ENCODE data around the gene POLR1A.

POLR1A gene

DNA sequence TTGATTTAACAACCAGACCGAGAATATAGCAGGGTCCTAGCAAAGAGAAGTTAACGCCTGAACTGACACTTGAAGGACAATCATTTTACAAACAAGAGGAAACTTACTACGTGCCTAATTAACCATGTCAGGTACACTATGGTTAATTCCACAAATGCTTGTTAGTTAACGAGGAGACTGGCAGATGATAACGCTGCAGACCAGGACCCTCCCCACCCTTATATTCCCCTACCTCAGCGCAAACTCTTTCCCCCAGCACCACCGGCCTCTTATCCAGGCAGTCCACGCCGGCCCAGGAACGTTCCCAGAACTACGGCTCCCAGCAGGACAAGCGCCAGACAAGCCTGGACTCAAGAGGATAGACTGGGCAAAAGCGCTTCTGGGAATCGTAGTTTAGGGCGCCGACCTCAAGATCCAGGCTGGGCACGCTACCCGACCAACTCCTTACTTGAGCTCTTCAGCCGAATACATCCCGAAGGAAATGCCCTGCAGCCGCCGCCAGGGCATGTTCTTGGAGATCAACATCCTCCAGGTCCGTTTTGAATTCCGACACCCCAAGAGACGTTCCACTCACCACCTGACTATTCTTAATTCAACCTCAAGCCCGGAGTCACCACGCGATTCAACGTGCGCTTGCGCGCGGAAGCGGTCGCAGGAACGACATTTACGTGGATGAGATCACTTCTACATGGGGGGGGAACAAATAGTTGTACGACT is at the start of gene POLR1A:
Gene POLR1A, minus strand, starts transcription at position 635 of the 717 bp plus-strand sequence. Its CDS starts 110 bp downstream, at position 525.
- DNase-seq (ENCODE audit: low read depth), result peak; percentile 81

DNA sequence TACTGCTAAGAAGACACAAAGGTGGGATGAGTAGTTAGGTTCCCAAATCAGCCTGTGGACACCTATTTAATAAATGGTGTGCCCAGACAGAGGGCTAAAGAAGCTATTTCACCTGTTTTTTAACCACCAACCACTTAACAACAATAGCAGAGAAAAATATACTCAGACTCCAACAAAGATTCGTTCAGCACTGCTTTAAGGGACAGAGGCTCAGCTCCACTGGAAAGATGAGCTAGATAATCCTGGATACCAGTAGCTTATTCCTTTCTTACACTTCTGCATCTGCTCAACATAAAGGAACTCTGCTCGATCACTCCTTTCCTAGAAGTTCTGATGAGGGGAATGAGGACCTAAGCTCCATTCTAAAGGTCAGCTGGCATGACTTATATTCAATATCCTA is 44.8 kb upstream of the POLR1A start:
- DNase-seq (ENCODE audit: low read depth), result no peak

DNA sequence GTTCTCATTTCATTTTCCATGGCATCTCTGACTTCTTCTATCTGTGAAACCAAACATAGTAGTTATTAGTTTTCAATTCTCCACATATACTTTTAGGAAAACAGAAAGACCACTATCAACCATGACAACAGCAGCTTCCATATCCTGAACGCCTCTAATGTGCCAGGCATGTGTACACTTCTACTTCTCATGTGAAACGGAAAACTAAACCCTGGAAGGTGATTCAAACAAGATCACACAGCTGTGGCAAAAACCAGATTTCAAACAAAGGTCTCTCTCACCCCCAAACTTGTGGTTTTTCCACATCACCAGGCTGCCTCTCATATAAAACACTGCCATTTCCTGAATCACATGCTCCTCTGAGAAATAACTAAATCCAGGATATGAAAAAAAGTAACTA is 42.1 kb upstream of the POLR1A start:
- DNase-seq (ENCODE audit: low read depth), result no peak

DNA sequence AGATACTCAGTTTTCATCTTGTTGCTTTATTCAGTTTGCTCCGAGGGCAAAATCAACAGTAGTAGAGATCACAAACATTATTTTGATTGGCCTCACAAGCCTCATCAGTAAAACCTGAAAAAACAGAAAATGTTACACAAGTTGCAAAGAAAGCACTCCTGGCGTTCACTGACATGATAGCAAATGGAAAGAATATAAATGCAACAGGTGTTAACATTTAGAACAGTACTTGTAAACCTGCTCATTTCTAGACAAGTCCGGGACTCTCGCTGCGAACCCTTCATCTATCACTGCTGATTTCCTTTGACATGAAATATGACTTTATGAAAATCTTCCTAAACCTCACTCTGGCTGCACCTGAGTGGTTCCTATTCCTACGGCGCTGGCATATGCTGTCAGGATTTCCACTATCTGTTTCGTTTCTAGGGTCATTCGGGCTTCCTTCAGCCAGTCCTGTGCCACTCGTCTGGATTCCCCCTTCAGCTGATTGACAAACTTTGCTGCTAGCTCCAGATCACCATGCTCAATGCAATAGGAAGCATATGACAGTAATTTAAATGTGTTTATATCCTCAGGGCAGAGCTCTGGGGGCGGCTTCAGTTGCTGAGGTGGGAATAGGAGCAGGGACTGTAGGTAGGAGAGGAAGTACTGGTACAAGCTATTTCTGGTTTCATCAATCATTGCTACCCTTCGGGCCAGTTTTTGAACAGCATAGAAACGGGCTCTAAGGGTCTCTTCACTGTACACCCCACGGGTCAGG is 38.4 kb upstream of the POLR1A start:
- DNase-seq (ENCODE audit: low read depth), result no peak

- DNase-seq (ENCODE audit: low read depth), result no peak
These were observed 37.6 kb upstream of the POLR1A start for GRCh38 chr2:86143307-86143706.

- DNase-seq (ENCODE audit: low read depth), result no peak
These were observed 37.0 kb upstream of the POLR1A start for GRCh38 chr2:86142436-86143257.

DNA sequence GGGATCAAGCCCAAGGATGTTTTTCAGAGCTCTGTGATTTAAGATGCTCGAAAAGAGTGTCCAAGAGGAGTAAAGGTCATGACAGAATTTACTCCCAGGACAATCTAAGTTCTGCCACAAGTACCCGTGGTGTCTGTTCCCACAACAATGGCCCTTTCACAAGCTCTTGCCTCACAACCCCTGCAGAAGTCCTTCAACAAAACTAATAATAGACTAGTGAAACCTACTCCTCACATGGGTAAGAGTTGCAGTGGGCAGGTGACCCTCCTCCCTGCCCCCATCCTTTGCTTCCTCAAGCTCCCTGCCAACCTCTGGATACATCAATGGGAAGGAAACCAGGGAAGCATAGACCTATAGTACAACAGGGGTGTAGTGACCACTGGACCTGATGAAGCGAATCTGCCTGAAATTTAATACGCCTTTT is 35.3 kb upstream of the POLR1A start:
- no peak for DNase-seq (ENCODE audit: low read depth)

- DNase-seq (ENCODE audit: low read depth), result no peak
These were observed 34.3 kb upstream of the POLR1A start for GRCh38 chr2:86139981-86140380.

DNA sequence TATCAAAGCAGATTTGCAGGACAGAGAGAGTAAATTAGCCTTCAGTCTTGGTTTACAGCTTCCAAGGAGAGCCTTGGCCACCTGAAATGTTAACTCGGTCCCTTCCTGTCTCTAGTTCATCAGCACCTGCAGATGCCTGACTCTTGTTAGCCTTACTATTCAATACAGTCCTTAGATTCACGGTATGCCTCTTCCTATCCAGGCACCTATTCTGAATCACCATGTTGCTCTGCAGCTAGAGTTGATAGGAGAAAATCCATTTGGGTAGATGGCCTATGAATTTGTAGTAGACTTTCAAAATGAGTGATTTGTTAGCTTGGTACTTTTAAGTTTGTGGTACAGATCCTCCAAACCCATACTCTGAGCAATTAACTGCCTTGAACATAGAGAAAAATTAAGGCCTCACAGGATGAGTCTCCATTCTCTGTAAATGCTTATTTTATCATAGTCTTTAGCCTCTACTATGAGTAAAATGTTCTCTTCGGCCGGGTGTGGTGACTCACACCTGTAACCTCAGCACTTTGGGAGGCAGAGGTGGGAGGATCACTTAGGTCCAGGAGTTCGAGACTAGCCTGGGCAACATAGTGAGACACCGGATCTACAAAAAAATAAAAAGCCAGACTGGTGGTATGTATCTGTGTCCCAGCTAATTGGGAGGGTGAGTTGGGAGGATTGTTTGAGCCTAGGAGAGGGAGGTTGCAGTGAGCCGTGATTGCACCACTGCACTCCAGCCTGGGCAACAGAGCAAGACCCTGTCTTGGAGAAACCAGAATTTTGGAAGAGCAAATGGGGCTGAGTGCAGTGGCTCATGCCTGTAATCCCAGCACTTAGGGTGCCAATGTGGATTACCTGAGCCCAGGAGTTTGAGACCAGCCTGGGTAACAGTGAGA is 33.3 kb upstream of the POLR1A start:
- no peak for DNase-seq (ENCODE audit: low read depth)

DNA sequence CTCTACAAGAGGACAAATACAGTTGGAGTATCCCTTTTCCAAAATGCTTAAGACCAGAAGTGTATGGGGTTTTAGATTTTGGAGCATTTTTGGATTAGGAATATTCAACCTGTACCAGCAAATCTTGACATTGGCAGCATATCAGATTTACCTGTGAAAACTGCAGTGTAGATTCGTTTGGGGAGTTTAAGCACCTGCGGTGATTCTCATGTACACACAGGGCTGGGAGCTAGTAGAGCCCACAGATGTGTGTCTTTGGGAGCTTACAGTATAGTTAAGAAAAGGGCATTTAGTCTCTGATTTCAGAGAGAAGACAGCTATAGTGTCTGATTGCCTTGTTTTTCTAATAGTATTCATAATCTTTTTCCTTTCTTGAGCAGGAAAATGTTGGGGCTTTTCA is 30.5 kb upstream of the POLR1A start:
- DNase-seq (ENCODE audit: low read depth), result no peak

- DNase-seq (ENCODE audit: low read depth), result no peak
These were observed 30.0 kb upstream of the POLR1A start for GRCh38 chr2:86135653-86136052.

DNA sequence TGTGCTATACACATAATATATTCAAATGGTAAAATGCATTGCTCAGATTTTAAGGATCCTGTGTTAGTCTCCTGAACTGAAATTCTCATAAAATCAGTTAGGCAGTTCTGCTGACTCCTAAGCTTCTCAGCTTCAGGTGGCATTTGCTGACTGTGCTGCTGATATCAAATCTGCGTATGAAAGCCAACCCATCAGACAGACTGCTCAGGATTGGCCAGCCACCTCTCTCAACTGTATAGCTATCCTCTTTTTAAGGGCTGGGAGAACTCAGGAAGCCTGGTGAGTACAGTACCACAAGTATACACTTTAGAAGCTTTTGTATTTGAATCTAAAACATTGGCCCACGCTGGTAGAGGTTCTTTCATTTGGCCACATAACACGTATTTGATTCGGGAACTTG is 29.0 kb upstream of the POLR1A start:
- no peak for DNase-seq (ENCODE audit: low read depth)

- DNase-seq (ENCODE audit: low read depth), result no peak
These were observed 19.0 kb upstream of the POLR1A start for GRCh38 chr2:86124683-86125082.

GRCh38 chr2:86123328-86123925 is 17.7 kb upstream of the POLR1A start:
- no peak for DNase-seq (ENCODE audit: low read depth)

DNA sequence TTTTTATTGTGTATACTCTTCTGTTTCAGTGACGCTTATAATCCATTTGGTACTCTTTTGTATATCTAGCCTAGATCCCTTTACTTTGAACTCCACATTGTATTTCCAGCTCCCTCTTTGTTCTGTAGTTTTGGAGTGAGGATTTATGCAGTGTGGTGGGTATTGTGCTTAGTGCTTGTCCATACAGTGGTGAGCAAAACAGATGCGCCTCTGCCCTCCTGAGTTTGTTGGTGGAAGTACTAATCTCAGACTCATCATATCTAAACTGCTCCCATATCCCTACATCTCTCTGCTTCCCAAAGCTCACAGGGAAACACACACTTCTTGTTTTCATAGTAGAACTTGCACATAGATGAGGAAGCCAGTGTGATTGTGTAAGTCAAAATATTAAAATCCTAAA is 12.4 kb upstream of the POLR1A start:
- no peak for DNase-seq (ENCODE audit: low read depth)

GRCh38 chr2:86107031-86107430 is 1.3 kb upstream of the POLR1A start:
- DNase-seq (ENCODE audit: low read depth), result no peak

DNA sequence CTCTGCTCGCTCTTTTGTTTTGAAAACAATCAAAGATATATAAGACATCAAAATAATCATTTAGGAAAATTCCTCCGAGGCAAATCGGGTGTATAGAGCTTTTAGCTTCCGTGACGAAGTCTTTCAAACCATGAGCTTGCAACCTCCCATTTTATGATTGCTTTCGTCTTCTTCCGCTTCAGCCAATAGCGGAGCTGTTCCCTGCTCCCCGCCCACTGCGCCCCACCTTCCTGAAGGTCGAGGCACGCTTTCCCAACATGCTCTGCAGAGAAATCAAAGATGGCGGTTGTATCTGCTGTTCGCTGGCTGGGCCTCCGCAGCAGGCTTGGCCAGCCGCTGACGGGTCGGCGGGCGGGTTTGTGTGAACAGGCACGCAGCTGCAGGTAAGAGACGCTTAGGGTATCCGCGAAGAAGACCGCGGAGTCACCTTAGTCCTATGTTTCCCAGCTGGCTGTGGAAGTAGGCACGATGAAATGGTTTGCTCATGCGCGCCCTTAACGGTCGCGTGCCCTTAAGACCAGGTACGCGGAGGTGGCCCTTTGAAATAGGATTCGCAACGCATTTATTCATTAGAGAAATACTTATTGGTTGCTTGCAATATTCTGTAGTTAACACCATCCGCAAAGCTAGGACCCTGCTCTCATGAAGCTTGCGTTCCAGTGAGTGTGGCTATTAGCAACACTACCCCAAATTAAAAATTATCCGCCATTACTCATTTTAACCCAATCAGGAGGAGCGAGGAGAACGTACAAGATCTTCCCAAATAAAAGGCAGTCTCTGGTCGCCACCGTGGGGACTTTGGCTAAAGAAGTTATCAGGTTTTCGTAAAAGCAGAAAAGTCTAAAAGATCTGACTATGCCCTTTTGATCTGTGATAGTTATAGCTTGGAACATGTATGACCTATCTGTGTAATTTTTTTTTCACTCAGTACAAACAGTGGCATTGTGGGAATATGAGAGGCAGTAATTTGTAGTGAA is 571 bp upstream of the POLR1A start, which contains the start of gene PTCD3:
Gene PTCD3, plus strand, starts transcription at position 267 of the 977 bp plus-strand sequence. Its CDS starts 13 bp downstream, at position 280.
- DNase-seq (ENCODE audit: low read depth), result peak; percentile 69

DNA sequence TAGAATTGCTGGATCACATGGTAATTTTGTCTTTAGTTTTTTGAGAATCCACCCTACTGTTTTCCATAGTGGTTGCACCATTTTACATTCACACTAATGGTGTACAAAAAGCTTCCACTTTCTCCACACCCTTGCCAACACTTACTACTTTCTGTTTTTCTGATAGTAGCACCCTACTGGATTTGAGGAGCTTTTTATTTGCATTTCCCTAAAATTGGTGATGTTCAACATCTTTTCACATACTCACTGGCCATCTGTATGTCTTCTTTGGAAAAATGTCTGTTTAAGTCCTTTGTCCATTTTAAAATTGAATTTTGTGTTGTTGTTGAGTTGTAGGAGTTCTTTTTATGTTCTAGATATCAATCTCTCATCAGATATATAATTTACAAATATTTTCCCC is 3.5 kb downstream of the POLR1A start:
- no peak for DNase-seq (ENCODE audit: low read depth)

GRCh38 chr2:86097913-86098312 is 7.8 kb downstream of the POLR1A start:
- no peak for DNase-seq (ENCODE audit: low read depth)
